GM12891 (cell line): ENCODE results near the gene RABAC1.

Experiments
- DNase-seq: peaks from one replicate; pipeline ENCODE4 v3.0.0; 2011; ENCODE audit warnings: low spot score; ENCODE audit not compliant: insufficient read length
- FAIRE-seq: peaks from 2 replicates; lab custom pipeline; 2011; peaks lifted over from hg19 to GRCh38; lab: Jason Lieb, UNC
- PAX5 ChIP-seq: IDR thresholded peaks from 2 replicates; pipeline ENCODE4 v1.6.1; 2011; ENCODE audit warnings: low read length, moderate library complexity, mild to moderate bottlenecking; ENCODE audit not compliant: insufficient read depth, severe bottlenecking
- POLR2A ChIP-seq: IDR thresholded peaks from 2 replicates; pipeline ENCODE4 v1.6.1; 2011; ENCODE audit warnings: low read depth, low read length, control low read depth
- POLR2AphosphoS5 ChIP-seq: IDR thresholded peaks from 2 replicates; pipeline ENCODE4 v1.6.1; 2011; ENCODE audit warnings: low read depth, low read length, control low read depth
- POU2F2 ChIP-seq: IDR thresholded peaks from 2 replicates; pipeline ENCODE4 v1.6.1; 2011; ENCODE audit warnings: low read depth, mild to moderate bottlenecking, control low read depth, low read length, moderate library complexity
- SPI1 ChIP-seq: IDR thresholded peaks from 2 replicates; pipeline ENCODE4 v1.6.1; 2011; ENCODE audit warnings: low read depth, low read length, control low read depth
- TAF1 ChIP-seq: IDR thresholded peaks from 2 replicates; pipeline ENCODE4 v1.6.1; 2011; ENCODE audit warnings: low read depth, low read length, control low read depth

Gene RABAC1

GRCh38 chr19:41929536-41930071 is 29.5 kb downstream of the RABAC1 start:
- TF ChIP-seq TAF1 (no peak), PAX5 (no peak), POU2F2 (no peak), POLR2AphosphoS5 (no peak), POLR2A (no peak), SPI1 (no peak)
- no peak for DNase-seq
- FAIRE-seq = no peak

GRCh38 chr19:41928754-41929535 is 30.2 kb downstream of the RABAC1 start:
- peak; percentile 98 for FAIRE-seq
- TF ChIP-seq TAF1 (no peak), POLR2AphosphoS5 (no peak), POU2F2 (no peak), PAX5 (no peak), SPI1 (peak; percentile 85), POLR2A (no peak)
- DNase-seq = no peak

DNA sequence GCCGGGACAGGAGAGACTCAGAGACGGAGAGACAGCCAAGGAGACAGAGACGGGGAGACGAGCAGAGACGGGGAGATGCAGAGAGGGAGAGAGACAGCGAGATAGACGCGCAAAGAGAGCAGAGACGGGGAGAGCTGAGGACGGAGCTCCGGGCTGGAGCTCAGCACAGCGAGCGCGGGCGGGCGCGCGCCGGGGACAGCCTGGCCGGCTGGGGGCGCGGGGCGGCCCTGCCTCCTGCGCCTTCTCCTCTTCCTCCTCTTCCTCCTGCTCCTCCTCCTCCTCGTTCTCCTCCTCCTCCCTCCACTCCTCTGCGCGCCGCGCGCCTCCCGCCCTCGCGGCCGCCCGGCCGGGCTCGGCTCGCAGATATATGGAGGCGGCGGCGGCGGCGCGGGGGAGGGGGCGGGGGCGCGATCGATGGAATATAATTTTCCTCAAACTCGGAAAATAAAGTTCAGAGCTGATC is 30.9 kb downstream of the RABAC1 start, which contains the start of gene ERFL:
Gene ERFL (minus strand): TSS at position 229 of the 463 bp plus-strand sequence. CDS start 15,530 bp downstream, outside the sequence.
- TF ChIP-seq POU2F2 (no peak), POLR2A (no peak), TAF1 (no peak), SPI1 (no peak), POLR2AphosphoS5 (no peak), PAX5 (no peak)
- FAIRE-seq = peak; percentile 71

DNA sequence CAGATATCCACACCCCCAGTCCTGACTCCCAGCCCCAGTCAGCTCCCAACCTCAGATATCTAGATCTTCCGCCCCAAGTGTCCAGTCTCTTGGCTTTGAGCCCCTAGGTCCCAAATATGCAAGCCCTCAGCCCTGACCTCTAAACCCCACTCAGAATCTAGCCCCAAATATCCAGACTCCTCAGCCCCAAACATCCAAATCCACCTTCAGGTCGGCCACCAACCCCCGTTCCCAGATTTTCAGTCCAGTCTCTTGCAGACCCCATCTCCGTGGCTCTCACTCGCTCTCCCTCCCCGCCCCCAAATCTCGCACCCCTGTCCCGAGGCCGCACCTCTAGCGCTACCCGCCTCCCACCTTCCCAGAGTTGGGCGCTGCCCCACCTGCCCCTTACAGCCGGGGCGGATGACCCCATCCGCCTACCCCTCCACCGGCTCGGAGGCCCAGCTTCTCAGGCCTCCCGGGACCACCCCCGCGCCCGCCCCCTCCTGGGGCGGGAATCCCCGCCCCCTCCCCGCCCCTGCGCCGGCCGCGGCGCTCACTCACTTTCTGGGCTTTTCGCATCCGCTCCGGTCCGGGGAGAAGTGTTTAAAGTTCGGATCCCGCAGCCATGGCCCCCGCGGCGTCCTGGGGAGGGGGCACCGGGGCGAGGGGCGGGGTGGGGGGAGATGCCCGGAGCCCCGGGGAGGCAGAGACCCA is 31.5 kb downstream of the RABAC1 start:
- DNase-seq (no peak), FAIRE-seq (no peak)
- no peak for TF ChIP-seq POU2F2
- TF ChIP-seq POLR2A = no peak
- no peak for TF ChIP-seq TAF1

More for the DNA sequence above, 30.9 kb downstream of the RABAC1 start, which contains the start of gene ERFL:
- DNase-seq = no peak

DNA sequence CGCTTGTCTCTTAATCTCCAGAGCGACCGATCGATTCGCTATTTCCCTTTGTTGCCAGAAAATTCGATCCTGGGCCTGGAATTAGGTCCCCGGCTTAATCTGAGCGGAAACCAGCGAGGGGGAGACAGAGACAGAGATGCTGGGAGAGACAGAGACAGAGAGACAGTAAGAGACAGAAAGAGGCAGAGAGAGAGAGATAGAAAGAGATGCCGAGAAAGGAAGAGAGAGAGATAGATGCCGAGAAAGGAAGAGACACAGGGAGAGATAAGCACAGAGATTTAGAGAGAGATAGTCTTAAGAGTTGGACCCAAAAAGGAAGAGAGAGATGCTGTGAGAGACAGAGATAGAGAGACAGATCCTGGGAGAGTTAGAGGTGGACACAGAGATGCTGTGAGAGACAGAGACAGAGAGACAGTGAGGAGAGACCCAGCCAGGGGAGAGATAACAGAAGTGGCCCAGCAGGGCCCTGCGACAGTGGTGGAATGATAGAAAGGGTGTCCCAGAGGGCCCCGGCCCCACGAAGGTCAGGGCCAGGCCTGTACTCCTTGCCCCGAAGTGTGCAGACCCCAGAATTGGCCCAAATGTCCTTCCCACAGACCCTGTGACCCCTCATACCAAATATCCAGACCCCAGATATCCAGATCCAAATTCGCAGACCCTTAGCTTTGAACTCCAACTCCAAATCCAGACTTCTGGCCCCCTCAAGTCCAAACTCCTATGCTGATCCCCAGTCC is 32.2 kb downstream of the RABAC1 start:
- TF ChIP-seq PAX5 = no peak
- TF ChIP-seq POU2F2 = no peak
- no peak for TF ChIP-seq POLR2AphosphoS5
- no peak for TF ChIP-seq SPI1
- TF ChIP-seq POLR2A = no peak
- no peak for TF ChIP-seq TAF1
- no peak for DNase-seq
- FAIRE-seq = no peak

DNA sequence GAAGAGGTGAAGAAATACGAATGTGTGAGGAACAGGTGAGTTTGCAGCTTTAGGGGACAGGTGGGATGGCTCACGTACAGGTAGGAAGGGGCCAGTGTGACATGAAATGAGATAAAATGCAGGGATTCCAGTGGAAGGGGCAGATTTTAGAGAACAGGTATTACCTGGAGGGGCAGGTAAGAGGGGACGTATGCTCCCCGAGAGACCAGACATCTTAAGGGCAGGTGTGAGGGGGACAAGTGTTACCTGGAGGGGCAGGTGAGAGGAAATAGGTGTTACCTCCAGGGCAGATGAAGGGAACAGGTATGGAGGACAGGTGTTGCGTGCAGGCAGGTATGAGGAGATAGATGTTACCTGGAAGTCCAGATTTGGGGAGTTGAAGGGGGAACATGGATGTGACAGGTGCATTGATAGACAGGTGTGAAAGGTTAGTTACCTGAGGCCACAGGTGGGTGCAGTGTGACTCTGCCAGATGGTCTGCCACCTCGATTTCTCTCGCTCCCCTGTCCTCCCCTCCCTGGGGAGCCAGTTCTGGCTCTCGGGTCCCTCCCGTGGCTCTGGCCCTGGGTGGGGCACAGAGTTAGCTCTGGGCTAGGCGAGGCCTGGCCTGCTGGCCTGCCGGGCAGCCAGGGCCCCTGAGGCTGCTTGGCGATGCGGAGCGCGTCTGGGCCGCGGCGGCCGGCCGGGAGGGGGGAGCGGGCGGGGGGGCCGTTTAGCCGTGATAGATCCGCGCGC is 32.9 kb downstream of the RABAC1 start:
- TF ChIP-seq SPI1 (no peak), TAF1 (no peak)
- no peak for FAIRE-seq
- no peak for DNase-seq

DNA sequence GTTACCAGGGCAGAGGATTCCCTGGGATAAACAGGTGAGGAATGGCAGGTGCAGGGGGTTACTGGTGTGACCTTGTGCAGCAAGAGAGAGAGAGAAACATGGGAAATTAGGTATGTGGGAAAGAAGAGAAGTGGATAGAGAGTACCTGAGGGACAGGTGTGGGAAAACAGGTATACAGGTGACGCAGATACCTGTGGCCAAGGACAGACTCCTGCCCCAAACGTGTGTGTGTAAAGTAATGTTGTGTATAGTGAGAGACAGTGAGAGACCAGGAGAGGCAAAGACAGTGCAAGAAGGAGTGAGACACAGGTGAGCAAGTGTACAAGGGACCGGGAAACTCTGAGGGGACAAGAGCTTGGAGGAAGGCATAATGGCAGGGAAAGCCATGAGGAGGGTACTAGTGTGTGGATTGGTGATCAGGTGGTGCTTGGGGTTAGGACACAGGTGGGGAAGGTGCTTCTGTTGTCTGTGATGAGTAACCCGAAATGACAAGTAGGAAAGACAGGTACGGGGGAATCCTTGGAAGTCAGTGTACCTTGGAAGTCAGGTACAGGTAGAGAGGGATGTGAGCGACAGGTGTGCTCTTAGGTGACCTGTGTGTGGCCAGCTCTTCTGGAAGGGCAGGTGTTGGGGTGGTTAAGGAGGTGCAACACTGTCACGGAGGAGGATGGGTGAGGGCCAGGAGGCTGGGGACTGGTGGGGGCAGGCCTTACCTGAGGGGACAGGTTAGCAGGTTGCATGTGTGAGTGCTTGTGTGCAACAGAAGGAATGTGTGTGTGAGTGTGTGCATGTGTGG is 33.7 kb downstream of the RABAC1 start:
- no peak for TF ChIP-seq POLR2AphosphoS5
- no peak for TF ChIP-seq POU2F2
- no peak for TF ChIP-seq POLR2A
- TF ChIP-seq SPI1 = no peak
- no peak for TF ChIP-seq TAF1
- TF ChIP-seq PAX5 = no peak
- DNase-seq (no peak), FAIRE-seq (no peak)
